DOHH2 (cell line): Measurements from ENCODE around the gene ASCC2.

Source experiments
- H3F3A ChIP-seq: fragments of 200-600 bp; sonication (generic), shearing (Covaris generic); 2 replicates; pipeline ENCODE4 v1.6.0; 2016; ENCODE audit warnings: antibody characterized with exemption, mild to moderate bottlenecking; ENCODE audit not compliant: control insufficient read depth, insufficient read depth
- H3K27ac ChIP-seq: fragments of 200-600 bp; sonication (generic); 2 replicates; pipeline ENCODE4 v1.5.1; 2014; ENCODE audit warnings: low read depth, mild to moderate bottlenecking, low read length, moderate library complexity
- H3K27me3 ChIP-seq: fragments of 200-600 bp; sonication (generic); 2 replicates; pipeline ENCODE4 v1.6.1; 2014; ENCODE audit warnings: mild to moderate bottlenecking, low read length, mixed read lengths; ENCODE audit not compliant: control insufficient read depth
- H3K36me3 ChIP-seq: fragments of 200-600 bp; sonication (generic); 2 replicates; pipeline ENCODE4 v1.6.1; 2014; ENCODE audit warnings: mild to moderate bottlenecking, low read length, moderate library complexity, mixed read lengths; ENCODE audit not compliant: control insufficient read depth
- H3K4me1 ChIP-seq: fragments of 200-600 bp; sonication (generic); 2 replicates; pipeline ENCODE4 v1.6.1; 2014; ENCODE audit warnings: mild to moderate bottlenecking, low read length, mixed read lengths; ENCODE audit not compliant: control insufficient read depth
- H3K4me2 ChIP-seq: fragments of 200-600 bp; sonication (generic); 2 replicates; pipeline ENCODE4 v1.6.0; 2014; ENCODE audit warnings: mild to moderate bottlenecking, low read length, moderate library complexity
- H3K4me3 ChIP-seq: fragments of 200-600 bp; sonication (generic); 2 replicates; pipeline ENCODE4 v1.5.1; 2014; ENCODE audit warnings: mild to moderate bottlenecking, low read length, mixed read lengths
- H3K79me2 ChIP-seq: fragments of 200-600 bp; sonication (generic); 2 replicates; pipeline ENCODE4 v1.6.1; 2014; ENCODE audit warnings: mild to moderate bottlenecking, low read length, mixed read lengths; ENCODE audit not compliant: control insufficient read depth
- H3K9me2 ChIP-seq: fragments of 200-600 bp; sonication (generic); replicated peaks from 2 replicates; pipeline ENCODE4 v1.6.1; 2014; ENCODE audit warnings: mild to moderate bottlenecking, low read length, mixed read lengths; ENCODE audit not compliant: control insufficient read depth
- H3K9me3 ChIP-seq: fragments of 200-600 bp; sonication (generic); 2 replicates; pipeline ENCODE4 v1.6.1; 2014; ENCODE audit warnings: antibody characterized with exemption, low read length, mixed read lengths; ENCODE audit not compliant: control insufficient read depth, insufficient read depth
- H4K20me1 ChIP-seq: fragments of 200-600 bp; sonication (generic); 2 replicates; pipeline ENCODE4 v1.6.0; 2014; ENCODE audit warnings: low read depth, mild to moderate bottlenecking, antibody characterized with exemption, low read length, moderate library complexity; ENCODE audit not compliant: control insufficient read depth, insufficient read depth
- EZH2phosphoT487 ChIP-seq: fragments of 200-600 bp; sonication (generic); IDR thresholded peaks from 2 replicates; pipeline ENCODE4 v1.6.1; 2017; ENCODE audit warnings: borderline replicate concordance, mild to moderate bottlenecking, antibody characterized with exemption, low read length, moderate library complexity, mixed read lengths
- TF ChIP-seq, protein P1 (sequence below): fragments of 200-600 bp; sonication (generic); IDR thresholded peaks from one replicate; pipeline ENCODE4 v1.5.1; 2014; ENCODE audit warnings: antibody characterized with exemption, mild to moderate bottlenecking, low read depth, low read length; ENCODE audit not compliant: poor library complexity, severe bottlenecking

Gene ASCC2

GRCh38 chr22:29819501-29819900 lies 18.6 kb downstream of the ASCC2 start:
- no peaks in the 10 kb centered on the region for H3F3A ChIP-seq
- H3K79me2 ChIP-seq: no peaks in the 10 kb centered on the region
- no peaks in the 10 kb centered on the region; the same call in 1 of the 2 replicates for H4K20me1 ChIP-seq

GRCh38 chr22:29817724-29818123 lies 20.4 kb downstream of the ASCC2 start:
- Histone ChIP-seq H3K9me3 (no peaks in the 10 kb centered on the region), H3K79me2 (no peaks in the 10 kb centered on the region), H3K36me3 (peaks cover 74% of the 10 kb centered on the region), H3K4me2 (no peak overlapping the region), H4K20me1 (no peaks in the 10 kb centered on the region; the same call in 1 of the 2 replicates), H3F3A (no peaks in the 10 kb centered on the region), H3K4me1 (no peaks in the 10 kb centered on the region), H3K27ac (no peak overlapping the region), H3K9me2 (no peaks in the 10 kb centered on the region), H3K4me3 (no peak overlapping the region), H3K27me3 (no peaks in the 10 kb centered on the region)
- no peak for TF ChIP-seq EZH2phosphoT487
- TF ChIP-seq, protein P1, sequence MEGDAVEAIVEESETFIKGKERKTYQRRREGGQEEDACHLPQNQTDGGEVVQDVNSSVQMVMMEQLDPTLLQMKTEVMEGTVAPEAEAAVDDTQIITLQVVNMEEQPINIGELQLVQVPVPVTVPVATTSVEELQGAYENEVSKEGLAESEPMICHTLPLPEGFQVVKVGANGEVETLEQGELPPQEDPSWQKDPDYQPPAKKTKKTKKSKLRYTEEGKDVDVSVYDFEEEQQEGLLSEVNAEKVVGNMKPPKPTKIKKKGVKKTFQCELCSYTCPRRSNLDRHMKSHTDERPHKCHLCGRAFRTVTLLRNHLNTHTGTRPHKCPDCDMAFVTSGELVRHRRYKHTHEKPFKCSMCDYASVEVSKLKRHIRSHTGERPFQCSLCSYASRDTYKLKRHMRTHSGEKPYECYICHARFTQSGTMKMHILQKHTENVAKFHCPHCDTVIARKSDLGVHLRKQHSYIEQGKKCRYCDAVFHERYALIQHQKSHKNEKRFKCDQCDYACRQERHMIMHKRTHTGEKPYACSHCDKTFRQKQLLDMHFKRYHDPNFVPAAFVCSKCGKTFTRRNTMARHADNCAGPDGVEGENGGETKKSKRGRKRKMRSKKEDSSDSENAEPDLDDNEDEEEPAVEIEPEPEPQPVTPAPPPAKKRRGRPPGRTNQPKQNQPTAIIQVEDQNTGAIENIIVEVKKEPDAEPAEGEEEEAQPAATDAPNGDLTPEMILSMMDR: no peak

More at GRCh38 chr22:29819501-29819900, 18.6 kb downstream of the ASCC2 start:
- no peak for TF ChIP-seq EZH2phosphoT487
- TF ChIP-seq, protein P1: no peak
- no peaks in the 10 kb centered on the region for H3K9me2 ChIP-seq
- H3K4me2 ChIP-seq: no peak overlapping the region
- no peak overlapping the region for H3K4me3 ChIP-seq
- peaks cover 70% of the 10 kb centered on the region for H3K36me3 ChIP-seq
- no peaks in the 10 kb centered on the region for H3K9me3 ChIP-seq
- no peaks in the 10 kb centered on the region for H3K4me1 ChIP-seq
- no peak overlapping the region for H3K27ac ChIP-seq
- H3K27me3 ChIP-seq: no peaks in the 10 kb centered on the region

DNA sequence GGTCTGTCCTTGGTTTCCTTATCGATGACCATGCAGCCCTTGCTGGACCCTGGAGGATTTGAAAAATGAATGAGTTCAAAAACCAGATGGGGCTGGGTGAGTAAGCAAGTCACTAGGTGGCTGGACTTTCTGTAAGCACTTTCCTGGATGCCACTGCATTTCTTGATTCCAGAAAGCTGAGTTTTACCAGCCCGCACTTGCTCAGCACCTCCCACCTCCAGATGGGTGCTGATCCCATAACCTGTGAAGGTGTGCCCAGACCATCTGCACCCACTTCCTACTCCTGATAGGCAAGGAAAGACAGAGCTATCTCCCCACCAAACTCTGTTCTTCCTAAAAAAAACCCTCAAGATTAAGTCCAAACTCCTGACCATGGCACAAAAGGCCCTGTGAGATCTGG lies 21.1 kb downstream of the ASCC2 start:
- Histone ChIP-seq H3K4me3 (no peak overlapping the region), H3K79me2 (no peaks in the 10 kb centered on the region), H3K9me3 (no peaks in the 10 kb centered on the region), H3K9me2 (no peaks in the 10 kb centered on the region), H3K36me3 (peaks cover 74% of the 10 kb centered on the region), H4K20me1 (no peaks in the 10 kb centered on the region; the same call in 1 of the 2 replicates), H3K4me2 (no peak overlapping the region), H3F3A (no peaks in the 10 kb centered on the region), H3K27ac (no peak overlapping the region), H3K4me1 (no peaks in the 10 kb centered on the region), H3K27me3 (no peaks in the 10 kb centered on the region)
- no peak for TF ChIP-seq EZH2phosphoT487
- TF ChIP-seq, protein P1: no peak
